ENCODE results near the gene PLD4.

Gene PLD4

GRCh38 chr14:104975481-104976197, 51.0 kb downstream of the PLD4 start:
- TF ChIP-seq FOXM1 (IDR thresholded peaks at IDR 0.05; ENCODE audit: borderline replicate concordance, low read depth) (no peak), RAD21 (IDR thresholded peaks at IDR 0.05; ENCODE audit: low read depth) (peak; percentile 23; the same call in 1 of the 2 replicates)

- TF ChIP-seq FOXM1 (IDR thresholded peaks at IDR 0.05; ENCODE audit: borderline replicate concordance, low read depth) = peak; percentile 67; the same call in 1 of the 2 replicates
- TF ChIP-seq, protein P1, sequence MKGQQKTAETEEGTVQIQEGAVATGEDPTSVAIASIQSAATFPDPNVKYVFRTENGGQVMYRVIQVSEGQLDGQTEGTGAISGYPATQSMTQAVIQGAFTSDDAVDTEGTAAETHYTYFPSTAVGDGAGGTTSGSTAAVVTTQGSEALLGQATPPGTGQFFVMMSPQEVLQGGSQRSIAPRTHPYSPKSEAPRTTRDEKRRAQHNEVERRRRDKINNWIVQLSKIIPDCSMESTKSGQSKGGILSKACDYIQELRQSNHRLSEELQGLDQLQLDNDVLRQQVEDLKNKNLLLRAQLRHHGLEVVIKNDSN (IDR thresholded peaks at IDR 0.05) = peak; percentile 25; the same call in 1 of the 2 replicates
- TF ChIP-seq ZBTB7A (IDR thresholded peaks at IDR 0.05; ENCODE audit: low read depth) = peak; percentile 80; the same call in 1 of the 2 replicates
- peak; percentile 79 for TF ChIP-seq TEAD4 (IDR thresholded peaks at IDR 0.05)
- TF ChIP-seq TCF12 (IDR thresholded peaks at IDR 0.05; ENCODE audit: low read depth) = peak; percentile 93
- peak; percentile 84 for TF ChIP-seq EP300 (IDR thresholded peaks at IDR 0.05; ENCODE audit: borderline replicate concordance)
- TF ChIP-seq NFIC (IDR thresholded peaks at IDR 0.05) = peak; percentile 93
- TF ChIP-seq, protein P2, sequence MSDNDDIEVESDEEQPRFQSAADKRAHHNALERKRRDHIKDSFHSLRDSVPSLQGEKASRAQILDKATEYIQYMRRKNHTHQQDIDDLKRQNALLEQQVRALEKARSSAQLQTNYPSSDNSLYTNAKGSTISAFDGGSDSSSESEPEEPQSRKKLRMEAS (IDR thresholded peaks at IDR 0.05) = peak; percentile 66
- TF ChIP-seq CEBPB (IDR thresholded peaks at IDR 0.05) = 0 out of 2 replicates have a peak, but pooled peaks have one; percentile 35
- TF ChIP-seq, protein P3, sequence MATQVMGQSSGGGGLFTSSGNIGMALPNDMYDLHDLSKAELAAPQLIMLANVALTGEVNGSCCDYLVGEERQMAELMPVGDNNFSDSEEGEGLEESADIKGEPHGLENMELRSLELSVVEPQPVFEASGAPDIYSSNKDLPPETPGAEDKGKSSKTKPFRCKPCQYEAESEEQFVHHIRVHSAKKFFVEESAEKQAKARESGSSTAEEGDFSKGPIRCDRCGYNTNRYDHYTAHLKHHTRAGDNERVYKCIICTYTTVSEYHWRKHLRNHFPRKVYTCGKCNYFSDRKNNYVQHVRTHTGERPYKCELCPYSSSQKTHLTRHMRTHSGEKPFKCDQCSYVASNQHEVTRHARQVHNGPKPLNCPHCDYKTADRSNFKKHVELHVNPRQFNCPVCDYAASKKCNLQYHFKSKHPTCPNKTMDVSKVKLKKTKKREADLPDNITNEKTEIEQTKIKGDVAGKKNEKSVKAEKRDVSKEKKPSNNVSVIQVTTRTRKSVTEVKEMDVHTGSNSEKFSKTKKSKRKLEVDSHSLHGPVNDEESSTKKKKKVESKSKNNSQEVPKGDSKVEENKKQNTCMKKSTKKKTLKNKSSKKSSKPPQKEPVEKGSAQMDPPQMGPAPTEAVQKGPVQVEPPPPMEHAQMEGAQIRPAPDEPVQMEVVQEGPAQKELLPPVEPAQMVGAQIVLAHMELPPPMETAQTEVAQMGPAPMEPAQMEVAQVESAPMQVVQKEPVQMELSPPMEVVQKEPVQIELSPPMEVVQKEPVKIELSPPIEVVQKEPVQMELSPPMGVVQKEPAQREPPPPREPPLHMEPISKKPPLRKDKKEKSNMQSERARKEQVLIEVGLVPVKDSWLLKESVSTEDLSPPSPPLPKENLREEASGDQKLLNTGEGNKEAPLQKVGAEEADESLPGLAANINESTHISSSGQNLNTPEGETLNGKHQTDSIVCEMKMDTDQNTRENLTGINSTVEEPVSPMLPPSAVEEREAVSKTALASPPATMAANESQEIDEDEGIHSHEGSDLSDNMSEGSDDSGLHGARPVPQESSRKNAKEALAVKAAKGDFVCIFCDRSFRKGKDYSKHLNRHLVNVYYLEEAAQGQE (IDR thresholded peaks at IDR 0.05; ENCODE audit: low read depth) = peak; percentile 34
- no peak for TF ChIP-seq CREB1 (IDR thresholded peaks at IDR 0.05; ENCODE audit: low read depth)
- no peak for TF ChIP-seq TAF1 (IDR thresholded peaks at IDR 0.05; ENCODE audit: low read depth)
- peak; percentile 55 for TF ChIP-seq YY1 (IDR thresholded peaks at IDR 0.05; ENCODE audit: low read depth)
- 0 out of 2 replicates have a peak, but pooled peaks have one; percentile 10 for TF ChIP-seq EGR1 (IDR thresholded peaks at IDR 0.05)
- TF ChIP-seq RAD21 (IDR thresholded peaks at IDR 0.05; ENCODE audit: low read depth) = peak; percentile 90
Observed at GRCh38 chr14:104976198-104977007, 51.7 kb downstream of the PLD4 start.

DNA sequence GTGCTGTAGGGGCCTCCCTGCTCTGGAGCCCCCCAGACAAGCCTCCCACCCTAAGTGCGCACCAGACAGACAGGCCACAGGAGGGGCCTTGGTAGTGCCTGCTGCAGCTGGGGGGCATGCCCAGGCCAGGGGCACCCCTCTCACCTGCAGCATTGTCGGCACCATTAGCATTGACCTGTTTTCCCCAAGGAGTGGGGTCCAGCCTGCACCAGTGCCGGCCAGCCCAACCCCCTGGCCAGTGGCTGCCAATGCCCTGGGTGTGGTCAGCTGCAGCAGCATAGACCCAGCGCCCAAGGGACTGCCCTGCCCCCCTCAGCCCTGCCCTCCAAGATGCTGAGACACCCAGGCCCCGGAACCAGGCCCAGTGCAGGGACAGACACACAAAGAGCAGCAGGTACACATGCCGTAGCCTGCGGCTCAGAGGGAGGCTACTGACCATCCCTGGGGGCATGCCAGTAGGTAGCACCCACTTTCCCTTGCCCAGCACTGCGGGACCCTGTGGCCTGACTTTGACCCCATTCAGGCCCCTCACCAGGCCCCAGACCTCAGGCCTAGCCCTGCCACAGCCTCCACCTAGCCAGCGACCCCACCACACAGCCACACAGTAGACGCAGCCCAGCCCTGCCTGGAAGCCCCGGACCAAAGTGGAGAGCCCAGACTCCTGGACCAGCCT, 52.5 kb downstream of the PLD4 start:
- no peak for TF ChIP-seq FOXM1 (IDR thresholded peaks at IDR 0.05; ENCODE audit: borderline replicate concordance, low read depth)
- no peak for TF ChIP-seq TAF1 (IDR thresholded peaks at IDR 0.05; ENCODE audit: low read depth)
- TF ChIP-seq NFIC (IDR thresholded peaks at IDR 0.05) = peak; percentile 46; the same call in 1 of the 2 replicates
- no peak for TF ChIP-seq RAD21 (IDR thresholded peaks at IDR 0.05; ENCODE audit: low read depth)
- TF ChIP-seq, protein P2 (IDR thresholded peaks at IDR 0.05) = peak; percentile 1; the same call in 1 of the 2 replicates
- TF ChIP-seq EP300 (IDR thresholded peaks at IDR 0.05; ENCODE audit: borderline replicate concordance) = 0 out of 2 replicates have a peak, but pooled peaks have one; percentile 4
- TF ChIP-seq CREB1 (IDR thresholded peaks at IDR 0.05; ENCODE audit: low read depth) = no peak
- TF ChIP-seq, protein P3 (IDR thresholded peaks at IDR 0.05; ENCODE audit: low read depth) = no peak
- TF ChIP-seq CEBPB (IDR thresholded peaks at IDR 0.05) = no peak

GRCh38 chr14:104977681-104978653, 53.3 kb downstream of the PLD4 start, which contains the start of gene AHNAK2:
TSS of gene AHNAK2 (minus strand) at chr14:104978374. CDS start at chr14:104978237, 137 bp downstream.
- TF ChIP-seq, protein P2 (IDR thresholded peaks at IDR 0.05) = peak; percentile 8
- 0 out of 2 replicates have a peak, but pooled peaks have one; percentile 17 for TF ChIP-seq NFIC (IDR thresholded peaks at IDR 0.05)
- no peak for TF ChIP-seq CEBPB (IDR thresholded peaks at IDR 0.05)
- peak; percentile 83; the same call in 1 of the 2 replicates for TF ChIP-seq TAF1 (IDR thresholded peaks at IDR 0.05; ENCODE audit: low read depth)

Measured in Ishikawa (cell line).